Gastrocnemius medialis (tissue), 4 donors: ENCODE data around the gene MEMO1.
"Not testable (repeated sequence)": the region's sequence is repeated elsewhere in the genome, so short reads cannot be mapped to it uniquely, and the experiment has no call there.

Experiments used
- POLR2A ChIP-seq, 2 donors: fragments of 450-650 bp; IDR thresholded peaks; one replicate each; pipeline ENCODE4 v1.6.1; 2017; ENCODE audit warnings: antibody characterized with exemption in 2 of 2, mild to moderate bottlenecking in 2 of 2, moderate library complexity in 2 of 2
- TF ChIP-seq, protein P1 (sequence below), 5 experiments: fragments of 450-650 bp in 3 of 5; fragments of 200-600 bp in 2 of 5; sonication (generic) in 2 of 5; IDR thresholded peaks in 4 of 5; conservative IDR thresholded peaks in 1 of 5; 1 replicate in 4 of 5; 2 replicates in 1 of 5; pipeline ENCODE4 v1.5.1; 2016 to 2019; ENCODE audit warnings: antibody characterized with exemption in 5 of 5, mild to moderate bottlenecking in 3 of 5, moderate library complexity in 3 of 5

DNA sequence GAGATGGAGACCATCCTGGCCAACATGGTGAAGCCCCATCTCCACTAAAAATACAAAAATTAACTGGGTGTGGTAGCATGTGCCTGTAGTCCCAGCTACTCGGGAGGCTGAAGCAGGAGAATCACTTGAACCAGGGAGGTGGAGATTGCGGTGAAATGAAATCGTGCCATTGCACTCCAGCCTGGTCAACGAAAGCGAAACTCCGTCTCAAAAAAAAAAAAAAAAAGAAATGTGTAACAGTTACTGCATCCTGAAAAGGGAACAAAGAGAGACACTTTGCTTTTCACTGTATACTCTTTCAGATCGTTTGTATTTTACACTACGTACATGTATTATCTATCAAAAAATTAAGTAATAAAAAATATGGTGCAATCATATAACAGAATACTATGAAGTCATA, 53.9 kb downstream of the MEMO1 start:
- TF ChIP-seq, protein P1, sequence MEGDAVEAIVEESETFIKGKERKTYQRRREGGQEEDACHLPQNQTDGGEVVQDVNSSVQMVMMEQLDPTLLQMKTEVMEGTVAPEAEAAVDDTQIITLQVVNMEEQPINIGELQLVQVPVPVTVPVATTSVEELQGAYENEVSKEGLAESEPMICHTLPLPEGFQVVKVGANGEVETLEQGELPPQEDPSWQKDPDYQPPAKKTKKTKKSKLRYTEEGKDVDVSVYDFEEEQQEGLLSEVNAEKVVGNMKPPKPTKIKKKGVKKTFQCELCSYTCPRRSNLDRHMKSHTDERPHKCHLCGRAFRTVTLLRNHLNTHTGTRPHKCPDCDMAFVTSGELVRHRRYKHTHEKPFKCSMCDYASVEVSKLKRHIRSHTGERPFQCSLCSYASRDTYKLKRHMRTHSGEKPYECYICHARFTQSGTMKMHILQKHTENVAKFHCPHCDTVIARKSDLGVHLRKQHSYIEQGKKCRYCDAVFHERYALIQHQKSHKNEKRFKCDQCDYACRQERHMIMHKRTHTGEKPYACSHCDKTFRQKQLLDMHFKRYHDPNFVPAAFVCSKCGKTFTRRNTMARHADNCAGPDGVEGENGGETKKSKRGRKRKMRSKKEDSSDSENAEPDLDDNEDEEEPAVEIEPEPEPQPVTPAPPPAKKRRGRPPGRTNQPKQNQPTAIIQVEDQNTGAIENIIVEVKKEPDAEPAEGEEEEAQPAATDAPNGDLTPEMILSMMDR (IDR thresholded peaks at IDR 0.05 in 4 of 5, conservative IDR thresholded peaks at IDR 0.05 in 1 of 5): not testable (repeated sequence)
- not testable (repeated sequence) for TF ChIP-seq POLR2A (IDR thresholded peaks at IDR 0.05)
